Dedifferentiated amniotic fluid mesenchymal stem cell (primary cell): ENCODE measurements around the gene MGAT4A.
"Not testable (repeated sequence)": the region's sequence is repeated elsewhere in the genome, so short reads cannot be mapped to it uniquely, and the experiment has no call there.

Experiments used
- DNase-seq: peaks from one replicate; pipeline ENCODE4 v3.0.0-alpha.2; 2016; ENCODE audit errors: extremely low spot score

The MGAT4A gene

GRCh38 chr2:98607741-98608115, 123.2 kb downstream of the MGAT4A start:
- no peak for DNase-seq

- DNase-seq = no peak
Measured at GRCh38 chr2:98607104-98607503, 123.8 kb downstream of the MGAT4A start.

GRCh38 chr2:98606431-98606830, 124.5 kb downstream of the MGAT4A start:
- no peak for DNase-seq

- DNase-seq = no peak
Measured at GRCh38 chr2:98605076-98605475, 125.9 kb downstream of the MGAT4A start.

GRCh38 chr2:98604547-98604946, 126.4 kb downstream of the MGAT4A start:
- peak; percentile 25 for DNase-seq

- no peak for DNase-seq
Measured at GRCh38 chr2:98601532-98602132, 129.3 kb downstream of the MGAT4A start.

- no peak for DNase-seq
Measured at GRCh38 chr2:98598781-98599428, 132.0 kb downstream of the MGAT4A start.

- not testable (repeated sequence) for DNase-seq
Measured at GRCh38 chr2:98594665-98595064, 136.3 kb downstream of the MGAT4A start.

- DNase-seq = no peak
Measured at GRCh38 chr2:98592565-98592964, 138.4 kb downstream of the MGAT4A start.

- DNase-seq = no peak
Measured at GRCh38 chr2:98589489-98589888, 141.4 kb downstream of the MGAT4A start.

- DNase-seq = no peak
Measured at GRCh38 chr2:98588880-98589431, 142.0 kb downstream of the MGAT4A start.

GRCh38 chr2:98586551-98587140, 144.3 kb downstream of the MGAT4A start:
- DNase-seq = no peak

- DNase-seq = no peak
Measured at GRCh38 chr2:98585386-98585785, 145.5 kb downstream of the MGAT4A start.

GRCh38 chr2:98583816-98584618, 146.9 kb downstream of the MGAT4A start:
- no peak for DNase-seq

GRCh38 chr2:98583276-98583675, 147.7 kb downstream of the MGAT4A start:
- no peak for DNase-seq

- no peak for DNase-seq
Measured at GRCh38 chr2:98582523-98582922, 148.4 kb downstream of the MGAT4A start.

- no peak for DNase-seq
Measured at GRCh38 chr2:98580656-98581284, 150.2 kb downstream of the MGAT4A start.

- DNase-seq = no peak
Measured at GRCh38 chr2:98579926-98580325, 151.0 kb downstream of the MGAT4A start.

GRCh38 chr2:98578231-98578630, 152.7 kb downstream of the MGAT4A start:
- no peak for DNase-seq

GRCh38 chr2:98577313-98577712, 153.6 kb downstream of the MGAT4A start:
- DNase-seq = no peak

- no peak for DNase-seq
Measured at GRCh38 chr2:98576666-98577312, 154.1 kb downstream of the MGAT4A start.
